Measurements from ENCODE around the gene TRIM43.
"Not testable (repeated sequence)": the region's sequence is repeated elsewhere in the genome, so short reads cannot be mapped to it uniquely, and the experiment has no call there.

Gene TRIM43

DNA sequence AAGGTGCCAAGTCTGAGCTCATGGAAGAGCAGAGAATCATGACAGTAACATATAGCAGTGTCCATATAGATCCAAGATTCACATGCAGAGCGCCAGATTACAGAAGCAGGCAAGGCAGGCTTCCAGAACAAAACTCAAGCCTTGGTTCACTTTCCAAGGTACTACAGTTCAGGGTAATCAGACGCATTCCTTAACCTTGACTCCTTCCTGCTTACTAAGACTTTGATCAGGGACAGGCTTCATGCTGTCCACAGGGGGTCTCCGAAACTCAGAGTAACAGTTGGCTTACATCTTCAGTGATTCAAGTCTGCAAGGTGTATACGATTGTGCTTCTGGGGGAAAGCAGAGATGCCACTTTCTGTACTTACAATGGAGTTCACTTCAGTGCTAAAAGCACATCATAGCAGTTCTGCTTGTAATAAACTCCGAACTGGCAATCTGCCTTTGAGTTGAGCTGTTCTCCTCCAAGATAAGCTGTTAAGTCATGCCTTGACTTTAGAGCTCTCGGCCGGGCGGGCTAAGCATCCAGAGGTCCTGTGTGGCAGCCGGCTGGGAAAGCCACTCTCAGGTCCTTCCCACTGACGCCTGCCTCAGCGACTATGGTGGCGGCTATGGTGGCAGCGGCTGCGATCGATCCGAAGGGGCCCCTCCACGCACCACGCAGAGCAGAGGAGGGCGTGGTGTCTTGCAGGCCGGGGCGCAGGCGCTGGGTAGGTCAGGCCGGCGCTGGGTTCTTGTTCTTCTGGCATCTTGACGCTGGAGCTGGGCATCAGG is 48.9 kb downstream of the TRIM43 start:
- not testable (repeated sequence) for H3K4me3 ChIP-seq (ENCODE audit: low read length)

DNA sequence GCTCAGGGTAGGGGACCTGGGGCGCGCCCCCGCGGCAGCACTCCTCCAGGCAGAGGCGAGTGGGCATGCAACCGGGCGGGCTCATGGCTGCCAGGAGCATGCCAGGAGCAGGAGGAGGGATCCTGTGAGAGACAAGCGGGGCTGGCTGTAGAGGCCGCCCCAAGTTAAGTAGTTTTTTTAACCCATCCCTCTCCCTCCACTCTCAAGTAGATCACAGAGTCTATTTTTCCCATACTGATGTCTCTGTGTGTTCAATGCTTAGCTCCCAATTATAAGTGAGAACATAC is 49.4 kb downstream of the TRIM43 start:
- H3K4me3 ChIP-seq (ENCODE audit: low read length) = not testable (repeated sequence)

DNA sequence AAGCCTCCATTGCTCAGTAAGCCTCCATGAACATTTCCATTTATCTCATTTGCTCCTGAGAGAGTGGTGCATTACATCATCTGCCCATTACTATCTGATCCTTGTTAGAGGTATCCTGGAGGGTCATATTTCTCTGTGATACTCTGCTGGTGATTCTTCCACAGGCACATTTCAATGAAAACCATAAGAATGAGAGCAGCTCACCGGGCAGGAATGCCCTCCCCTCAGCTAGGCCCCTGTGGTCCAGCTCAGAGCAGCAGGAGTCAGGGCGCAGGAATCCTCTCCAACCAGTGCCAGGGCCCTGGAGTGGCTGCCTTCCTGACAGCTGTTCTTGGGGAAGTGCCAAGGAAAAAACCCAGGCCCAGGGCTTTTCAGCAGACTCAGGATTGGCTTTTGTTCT is 50.0 kb downstream of the TRIM43 start:
- not testable (repeated sequence) for H3K4me3 ChIP-seq (ENCODE audit: low read length)

DNA sequence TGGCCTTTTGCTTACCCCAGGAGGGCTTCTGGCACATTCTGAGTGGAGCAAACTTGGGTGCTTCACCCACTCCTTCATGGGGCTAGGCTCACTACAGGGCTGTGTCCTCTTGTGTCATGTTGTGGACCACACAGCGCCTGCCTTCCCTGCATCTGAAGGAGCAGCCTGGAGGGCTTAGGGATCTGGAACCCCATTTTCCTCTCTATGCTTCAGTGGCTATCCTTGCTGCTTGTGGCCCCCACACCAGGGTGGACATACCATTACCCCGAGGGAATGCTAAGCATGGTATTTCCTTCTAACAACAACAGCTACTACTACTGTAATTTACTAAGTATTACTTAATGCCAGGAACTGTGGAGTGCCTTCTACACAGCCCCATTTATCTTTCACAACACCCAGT is 50.6 kb downstream of the TRIM43 start:
- H3K4me3 ChIP-seq (ENCODE audit: low read length) = not testable (repeated sequence)

DNA sequence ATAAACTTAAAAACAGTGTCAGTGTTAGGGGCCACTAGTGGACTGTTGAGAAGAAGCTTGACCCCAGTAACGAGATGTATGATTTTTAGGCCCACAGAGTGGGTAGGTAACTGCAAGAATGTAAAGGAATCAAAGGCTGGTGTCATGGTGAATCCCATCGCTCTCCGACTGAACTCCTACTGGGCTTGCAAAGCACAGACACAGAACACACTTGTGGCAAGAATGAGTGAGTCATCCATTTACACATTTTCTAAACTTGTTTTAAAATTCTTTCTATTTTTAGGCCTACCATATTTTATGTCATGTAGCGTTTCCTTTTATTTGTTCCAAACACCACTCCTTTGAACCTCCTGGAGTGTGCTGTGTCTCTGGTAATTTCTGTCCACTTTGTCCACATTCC is 51.1 kb downstream of the TRIM43 start:
- not testable (repeated sequence) for H3K4me3 ChIP-seq (ENCODE audit: low read length)

DNA sequence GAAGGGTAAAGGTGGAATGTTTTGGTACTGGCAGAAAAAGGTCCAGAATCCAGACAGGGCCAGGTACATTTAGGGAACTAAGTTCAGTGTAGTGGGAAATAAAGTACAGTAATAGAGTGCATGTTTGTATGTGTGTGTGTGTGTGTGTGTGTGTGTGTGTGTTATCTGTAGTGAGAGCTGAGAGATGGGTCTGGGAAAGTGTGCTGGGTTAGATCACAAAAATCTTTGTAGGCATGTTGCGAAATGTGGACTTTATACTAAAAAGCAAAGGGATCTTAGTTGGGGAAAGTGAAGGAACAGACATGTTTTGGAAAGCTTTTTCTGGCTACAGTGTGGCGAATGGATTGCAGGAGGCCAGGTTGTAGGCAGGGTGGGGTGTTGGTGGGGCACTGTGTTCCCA is 53.5 kb downstream of the TRIM43 start:
- not testable (repeated sequence) for H3K4me3 ChIP-seq (ENCODE audit: low read length)

DNA sequence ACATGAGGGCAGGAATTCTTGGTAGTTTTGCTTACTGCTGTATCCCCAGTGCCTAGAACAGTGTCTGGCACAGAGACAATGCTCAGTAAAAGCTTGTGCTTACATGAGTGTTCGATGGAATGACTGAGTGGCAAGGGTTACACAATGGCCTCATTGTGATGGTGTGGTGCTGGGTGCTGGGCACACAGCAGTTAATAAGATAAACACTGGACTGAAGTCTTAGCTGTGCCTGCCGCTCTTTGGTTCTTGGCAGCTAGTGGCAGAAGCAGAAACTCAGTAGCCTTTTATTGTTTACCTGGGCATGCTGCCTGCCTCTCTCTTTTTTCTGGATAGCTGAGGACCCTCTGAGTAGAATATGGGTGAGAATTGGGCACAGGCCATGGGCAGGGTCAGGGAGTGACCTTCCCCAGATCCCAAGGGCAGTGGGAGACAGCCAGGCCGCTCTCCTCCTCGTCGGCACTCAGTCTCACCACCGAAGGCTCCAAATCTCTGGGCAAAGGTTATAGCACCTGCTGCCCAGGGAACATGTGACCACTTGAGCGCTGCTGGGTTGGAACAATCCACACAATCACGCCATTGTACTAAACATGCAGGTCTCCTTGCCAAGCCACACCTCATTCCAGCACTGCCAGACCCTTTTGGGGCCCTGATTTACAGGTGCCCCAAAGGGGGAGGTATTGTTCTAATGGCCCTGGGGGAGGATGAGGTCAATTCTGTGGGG is 54.6 kb downstream of the TRIM43 start:
- not testable (repeated sequence) for H3K4me3 ChIP-seq (ENCODE audit: low read length)

DNA sequence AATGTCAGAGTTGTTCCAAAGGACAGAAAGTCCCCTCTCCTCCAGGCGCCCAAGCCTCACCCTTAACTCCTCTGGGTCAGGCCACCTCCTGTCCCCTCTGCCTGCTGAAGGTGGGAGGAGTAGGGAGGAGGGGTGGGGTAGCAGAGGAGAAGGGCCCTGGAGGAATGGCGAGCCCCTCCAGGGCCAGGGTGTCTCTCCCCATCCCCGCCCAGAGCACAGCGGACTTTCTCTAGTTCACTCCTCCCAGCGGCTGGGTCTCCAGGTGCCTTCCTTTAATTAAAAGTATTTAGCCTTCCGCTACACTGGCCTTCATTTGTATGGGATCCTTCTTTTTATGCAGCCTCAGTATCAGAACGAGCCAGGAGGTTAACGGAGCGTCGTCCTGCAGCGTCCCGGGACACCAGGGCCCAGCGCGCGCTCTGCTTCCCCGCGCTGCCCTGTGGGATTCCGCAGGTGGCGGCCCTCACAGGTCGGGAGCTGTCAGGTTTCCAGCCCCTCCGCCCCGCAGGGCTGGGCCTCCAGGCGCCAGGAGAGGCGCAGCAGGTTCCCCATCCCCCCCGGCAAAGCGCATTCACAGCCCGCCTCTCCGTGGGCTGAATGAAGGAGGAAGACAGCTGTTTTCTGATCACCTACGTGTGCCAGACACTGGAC is 57.2 kb downstream of the TRIM43 start:
- H3K4me3 ChIP-seq (ENCODE audit: low read length) = not testable (repeated sequence)

Measured in GM08714 (cell line).